HEK293 (cell line): Measurements from ENCODE around the gene CHIT1.

ENCODE experiments used
- KLF10 ChIP-seq: fragments of 450-650 bp; IDR thresholded peaks from 2 replicates; pipeline ENCODE4 v1.5.1; 2018; ENCODE audit warnings: missing biosample characterization, mild to moderate bottlenecking, missing genetic modification characterization
- TCF7L2 ChIP-seq: IDR thresholded peaks from 2 replicates; pipeline ENCODE4 v1.6.1; 2011; ENCODE audit warnings: low read depth, mild to moderate bottlenecking, inconsistent platforms, low read length, moderate library complexity, borderline replicate concordance
- ZBTB21 ChIP-seq: fragments of 450-650 bp; formaldehyde crosslinking; IDR thresholded peaks from 2 replicates; pipeline ENCODE4 v1.5.1; 2017; ENCODE audit warnings: missing biosample characterization, missing genetic modification characterization
- ZNF112 ChIP-seq: fragments of 450-650 bp; formaldehyde crosslinking; IDR thresholded peaks from 2 replicates; pipeline ENCODE4 v1.5.0; 2017; ENCODE audit warnings: missing biosample characterization, missing genetic modification characterization
- ZNF274 ChIP-seq, 2 experiments: fragments of 200-500 bp in 1 of 2; fragments of 450-650 bp in 1 of 2; sonication (Bioruptor generic) in 1 of 2; formaldehyde crosslinking in 1 of 2; IDR thresholded peaks; 2 replicates each; pipeline versions ENCODE4 v1.5.1 to v1.6.1; 2014 to 2016; ENCODE audit warnings: borderline replicate concordance in 1 of 2, inconsistent platforms in 1 of 2, low read length in 1 of 2, missing biosample characterization in 1 of 2, missing genetic modification characterization in 1 of 2
- ZNF555 ChIP-seq: fragments of 450-650 bp; formaldehyde crosslinking; conservative IDR thresholded peaks from 2 replicates; pipeline ENCODE4 v1.5.1; 2017; ENCODE audit warnings: missing biosample characterization, mild to moderate bottlenecking, missing genetic modification characterization, inconsistent platforms
- TF ChIP-seq, protein P1 (sequence below): fragments of 450-650 bp; formaldehyde crosslinking; IDR thresholded peaks from 2 replicates; pipeline ENCODE4 v1.5.1; 2016; ENCODE audit warnings: missing biosample characterization, missing genetic modification characterization
- TF ChIP-seq, protein P2 (sequence below): fragments of 450-650 bp; formaldehyde crosslinking; IDR thresholded peaks from 2 replicates; pipeline ENCODE4 v1.5.1; 2016; ENCODE audit warnings: missing biosample characterization, missing genetic modification characterization
- TF ChIP-seq, protein P3 (sequence below): fragments of 450-650 bp; formaldehyde crosslinking; IDR thresholded peaks from 2 replicates; pipeline ENCODE4 v1.5.1; 2016; ENCODE audit warnings: missing biosample characterization, missing genetic modification characterization

DNA sequence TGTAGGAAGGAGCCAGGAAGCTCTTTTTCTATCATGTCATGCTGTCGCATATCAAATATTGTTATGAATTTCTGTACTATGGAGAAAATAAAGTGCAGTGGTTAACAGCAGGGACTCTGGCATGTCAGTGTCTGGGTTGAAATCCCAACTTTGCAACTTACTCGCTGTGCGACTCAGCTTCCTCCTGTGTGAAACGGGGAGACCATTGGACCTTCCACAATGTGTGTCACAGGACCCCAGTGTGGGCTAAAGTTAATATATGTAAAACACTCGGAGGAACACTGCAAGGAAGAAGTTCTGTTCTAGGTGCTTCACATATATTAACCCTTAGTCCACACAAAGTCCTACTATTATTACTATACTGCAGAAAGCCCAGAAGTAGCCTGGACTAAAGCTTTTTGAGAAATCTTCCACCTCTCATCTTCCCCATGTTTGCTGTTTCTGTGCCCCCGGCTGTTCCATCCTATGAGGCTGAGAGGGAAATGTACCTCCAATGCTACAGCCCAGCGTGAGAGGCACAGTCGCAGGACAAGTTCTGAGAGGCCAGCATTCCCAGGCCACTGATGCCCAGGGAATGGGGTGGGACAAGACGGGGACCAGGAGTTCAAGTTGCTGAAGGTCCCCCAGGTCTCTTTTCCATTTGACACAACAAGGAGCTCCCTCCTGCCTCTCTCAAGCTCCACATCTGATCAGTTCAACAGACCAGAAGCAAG, 1.9 kb downstream of the CHIT1 start:
- TF ChIP-seq, protein P1, sequence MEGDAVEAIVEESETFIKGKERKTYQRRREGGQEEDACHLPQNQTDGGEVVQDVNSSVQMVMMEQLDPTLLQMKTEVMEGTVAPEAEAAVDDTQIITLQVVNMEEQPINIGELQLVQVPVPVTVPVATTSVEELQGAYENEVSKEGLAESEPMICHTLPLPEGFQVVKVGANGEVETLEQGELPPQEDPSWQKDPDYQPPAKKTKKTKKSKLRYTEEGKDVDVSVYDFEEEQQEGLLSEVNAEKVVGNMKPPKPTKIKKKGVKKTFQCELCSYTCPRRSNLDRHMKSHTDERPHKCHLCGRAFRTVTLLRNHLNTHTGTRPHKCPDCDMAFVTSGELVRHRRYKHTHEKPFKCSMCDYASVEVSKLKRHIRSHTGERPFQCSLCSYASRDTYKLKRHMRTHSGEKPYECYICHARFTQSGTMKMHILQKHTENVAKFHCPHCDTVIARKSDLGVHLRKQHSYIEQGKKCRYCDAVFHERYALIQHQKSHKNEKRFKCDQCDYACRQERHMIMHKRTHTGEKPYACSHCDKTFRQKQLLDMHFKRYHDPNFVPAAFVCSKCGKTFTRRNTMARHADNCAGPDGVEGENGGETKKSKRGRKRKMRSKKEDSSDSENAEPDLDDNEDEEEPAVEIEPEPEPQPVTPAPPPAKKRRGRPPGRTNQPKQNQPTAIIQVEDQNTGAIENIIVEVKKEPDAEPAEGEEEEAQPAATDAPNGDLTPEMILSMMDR (tag by site-specific recombination), result no peak
- TF ChIP-seq, protein P2, sequence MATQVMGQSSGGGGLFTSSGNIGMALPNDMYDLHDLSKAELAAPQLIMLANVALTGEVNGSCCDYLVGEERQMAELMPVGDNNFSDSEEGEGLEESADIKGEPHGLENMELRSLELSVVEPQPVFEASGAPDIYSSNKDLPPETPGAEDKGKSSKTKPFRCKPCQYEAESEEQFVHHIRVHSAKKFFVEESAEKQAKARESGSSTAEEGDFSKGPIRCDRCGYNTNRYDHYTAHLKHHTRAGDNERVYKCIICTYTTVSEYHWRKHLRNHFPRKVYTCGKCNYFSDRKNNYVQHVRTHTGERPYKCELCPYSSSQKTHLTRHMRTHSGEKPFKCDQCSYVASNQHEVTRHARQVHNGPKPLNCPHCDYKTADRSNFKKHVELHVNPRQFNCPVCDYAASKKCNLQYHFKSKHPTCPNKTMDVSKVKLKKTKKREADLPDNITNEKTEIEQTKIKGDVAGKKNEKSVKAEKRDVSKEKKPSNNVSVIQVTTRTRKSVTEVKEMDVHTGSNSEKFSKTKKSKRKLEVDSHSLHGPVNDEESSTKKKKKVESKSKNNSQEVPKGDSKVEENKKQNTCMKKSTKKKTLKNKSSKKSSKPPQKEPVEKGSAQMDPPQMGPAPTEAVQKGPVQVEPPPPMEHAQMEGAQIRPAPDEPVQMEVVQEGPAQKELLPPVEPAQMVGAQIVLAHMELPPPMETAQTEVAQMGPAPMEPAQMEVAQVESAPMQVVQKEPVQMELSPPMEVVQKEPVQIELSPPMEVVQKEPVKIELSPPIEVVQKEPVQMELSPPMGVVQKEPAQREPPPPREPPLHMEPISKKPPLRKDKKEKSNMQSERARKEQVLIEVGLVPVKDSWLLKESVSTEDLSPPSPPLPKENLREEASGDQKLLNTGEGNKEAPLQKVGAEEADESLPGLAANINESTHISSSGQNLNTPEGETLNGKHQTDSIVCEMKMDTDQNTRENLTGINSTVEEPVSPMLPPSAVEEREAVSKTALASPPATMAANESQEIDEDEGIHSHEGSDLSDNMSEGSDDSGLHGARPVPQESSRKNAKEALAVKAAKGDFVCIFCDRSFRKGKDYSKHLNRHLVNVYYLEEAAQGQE, result no peak
- no peak for TF ChIP-seq ZNF274 (IDR thresholded peaks at IDR 0.05; ENCODE audit: low read length)
- TF ChIP-seq ZNF274 (tag by site-specific recombination; IDR thresholded peaks at IDR 0.05; ENCODE audit: borderline replicate concordance), result no peak
- no peak for TF ChIP-seq ZNF555 (tag by site-specific recombination)
- TF ChIP-seq ZNF112 (tag by site-specific recombination), result no peak
- TF ChIP-seq, protein P3, sequence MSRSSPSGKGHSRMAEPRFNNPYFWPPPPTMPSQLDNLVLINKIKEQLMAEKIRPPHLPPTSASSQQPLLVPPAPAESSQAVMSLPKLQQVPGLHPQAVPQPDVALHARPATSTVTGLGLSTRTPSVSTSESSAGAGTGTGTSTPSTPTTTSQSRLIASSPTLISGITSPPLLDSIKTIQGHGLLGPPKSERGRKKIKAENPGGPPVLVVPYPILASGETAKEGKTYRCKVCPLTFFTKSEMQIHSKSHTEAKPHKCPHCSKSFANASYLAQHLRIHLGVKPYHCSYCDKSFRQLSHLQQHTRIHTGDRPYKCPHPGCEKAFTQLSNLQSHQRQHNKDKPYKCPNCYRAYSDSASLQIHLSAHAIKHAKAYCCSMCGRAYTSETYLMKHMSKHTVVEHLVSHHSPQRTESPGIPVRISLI (tag by site-specific recombination), result no peak
- no peak for TF ChIP-seq TCF7L2
- TF ChIP-seq KLF10 (tag by site-specific recombination), result no peak
- TF ChIP-seq ZBTB21, result no peak
